Ishikawa (cell line): Measurements from ENCODE around the gene SLC24A4.

Experiments used
- CEBPB ChIP-seq: IDR thresholded peaks from 2 replicates; pipeline ENCODE4 v1.6.1; 2012
- CREB1 ChIP-seq: IDR thresholded peaks from 2 replicates; pipeline ENCODE4 v1.6.1; 2012; ENCODE audit warnings: low read depth
- EGR1 ChIP-seq: IDR thresholded peaks from 2 replicates; pipeline ENCODE4 v1.6.1; 2012
- EP300 ChIP-seq: IDR thresholded peaks from 2 replicates; pipeline ENCODE4 v1.6.1; 2012; ENCODE audit warnings: borderline replicate concordance
- FOXM1 ChIP-seq: IDR thresholded peaks from 2 replicates; pipeline ENCODE4 v1.6.1; 2012; ENCODE audit warnings: low read depth, borderline replicate concordance
- MAX ChIP-seq: IDR thresholded peaks from 2 replicates; pipeline ENCODE4 v1.6.1; 2012
- NFIC ChIP-seq: IDR thresholded peaks from 2 replicates; pipeline ENCODE4 v1.6.1; 2012
- RAD21 ChIP-seq: IDR thresholded peaks from 2 replicates; pipeline ENCODE4 v1.6.1; 2012; ENCODE audit warnings: low read depth
- REST ChIP-seq: IDR thresholded peaks from 2 replicates; pipeline ENCODE4 v1.6.1; 2012; ENCODE audit warnings: low read depth, mild to moderate bottlenecking
- TAF1 ChIP-seq: IDR thresholded peaks from 2 replicates; pipeline ENCODE4 v1.6.1; 2012; ENCODE audit warnings: low read depth, mild to moderate bottlenecking
- TCF12 ChIP-seq: IDR thresholded peaks from 2 replicates; pipeline ENCODE4 v1.6.1; 2012; ENCODE audit warnings: low read depth
- TEAD4 ChIP-seq: IDR thresholded peaks from 2 replicates; pipeline ENCODE4 v1.6.1; 2012
- YY1 ChIP-seq: IDR thresholded peaks from 2 replicates; pipeline ENCODE4 v1.6.1; 2012; ENCODE audit warnings: low read depth
- ZBTB7A ChIP-seq: IDR thresholded peaks from 2 replicates; pipeline ENCODE4 v1.6.1; 2012; ENCODE audit warnings: low read depth
- TF ChIP-seq, protein P1 (sequence below): IDR thresholded peaks from 2 replicates; pipeline ENCODE4 v1.6.1; 2012

SLC24A4 gene

GRCh38 chr14:92398888-92399636 is 76.1 kb downstream of the SLC24A4 start:
- TF ChIP-seq REST (no peak), RAD21 (no peak), CREB1 (no peak), FOXM1 (no peak), CEBPB (no peak), TCF12 (no peak), NFIC (no peak), MAX (no peak), ZBTB7A (no peak)
- TF ChIP-seq, protein P1, sequence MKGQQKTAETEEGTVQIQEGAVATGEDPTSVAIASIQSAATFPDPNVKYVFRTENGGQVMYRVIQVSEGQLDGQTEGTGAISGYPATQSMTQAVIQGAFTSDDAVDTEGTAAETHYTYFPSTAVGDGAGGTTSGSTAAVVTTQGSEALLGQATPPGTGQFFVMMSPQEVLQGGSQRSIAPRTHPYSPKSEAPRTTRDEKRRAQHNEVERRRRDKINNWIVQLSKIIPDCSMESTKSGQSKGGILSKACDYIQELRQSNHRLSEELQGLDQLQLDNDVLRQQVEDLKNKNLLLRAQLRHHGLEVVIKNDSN = no peak

- TF ChIP-seq CEBPB = no peak
- TF ChIP-seq TEAD4 = no peak
- TF ChIP-seq YY1 = no peak
- TF ChIP-seq, protein P1 = no peak
- no peak for TF ChIP-seq EGR1
- TF ChIP-seq TAF1 = no peak
- TF ChIP-seq EP300 = no peak
- no peak for TF ChIP-seq TCF12
These were observed 77.8 kb downstream of the SLC24A4 start for GRCh38 chr14:92400579-92401444.

- TF ChIP-seq YY1 (no peak), TAF1 (no peak)
These were observed 78.6 kb downstream of the SLC24A4 start for GRCh38 chr14:92401561-92401960.

DNA sequence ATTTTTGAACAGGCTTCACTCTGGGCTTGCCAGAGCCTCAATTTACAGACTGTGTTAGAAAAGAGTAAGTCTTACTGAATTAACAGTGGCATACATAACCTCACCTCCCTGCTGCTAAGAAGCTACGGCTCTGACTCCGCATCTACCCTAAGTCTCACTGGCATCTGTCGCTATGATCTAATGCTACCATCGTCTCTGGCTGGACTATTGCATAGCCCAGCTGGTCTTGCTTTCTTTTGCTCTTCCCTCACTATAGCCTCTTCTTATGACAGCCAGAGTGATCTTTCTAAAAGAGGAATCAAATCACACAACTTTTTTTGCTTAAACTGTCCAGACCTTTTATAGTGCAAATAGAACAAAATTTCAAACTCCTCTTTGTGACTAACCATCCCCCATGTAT is 81.1 kb downstream of the SLC24A4 start:
- no peak for TF ChIP-seq YY1
- TF ChIP-seq CREB1 = no peak
- TF ChIP-seq EP300 = no peak
- TF ChIP-seq TCF12 = no peak
- no peak for TF ChIP-seq NFIC
- no peak for TF ChIP-seq REST
- TF ChIP-seq ZBTB7A = no peak

- TF ChIP-seq MAX (no peak), TEAD4 (no peak), FOXM1 (no peak)
These were observed 81.5 kb downstream of the SLC24A4 start for GRCh38 chr14:92404421-92404820.

DNA sequence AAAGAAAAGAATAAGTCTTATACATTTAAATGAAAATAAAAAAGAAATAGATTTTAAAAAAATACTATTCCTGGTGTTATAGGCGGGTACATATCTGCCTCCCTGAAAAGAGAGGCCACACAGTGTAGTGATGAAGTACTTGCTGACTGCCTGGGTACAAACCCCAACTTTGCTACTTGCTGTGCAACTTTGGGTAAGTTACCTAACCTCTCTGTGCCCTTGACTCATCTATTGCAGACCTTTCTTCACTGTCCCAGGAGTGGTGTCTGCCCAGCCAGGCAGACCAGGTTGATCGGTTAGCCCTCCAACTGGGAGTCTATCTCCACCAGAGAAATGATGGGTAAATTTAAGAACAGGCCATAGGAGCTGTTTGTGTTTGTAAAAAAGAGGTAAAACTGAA is 82.0 kb downstream of the SLC24A4 start:
- TF ChIP-seq CEBPB (no peak), TEAD4 (no peak), NFIC (no peak), MAX (no peak), TAF1 (no peak), YY1 (no peak), FOXM1 (no peak), ZBTB7A (no peak), CREB1 (no peak), TCF12 (no peak)
- TF ChIP-seq, protein P1 = no peak
